Measurements from ENCODE around the gene GLYATL1. TPM values are rescaled to one million over a fixed set of nuclear protein-coding genes. Genes with fewer than 3 reads are reported as not detected.

Gene GLYATL1
- polyA plus RNA-seq, 2 of the 4 experiments (the other 2 are of a cell fraction): 0.10 TPM; not detected in 1

- TF ChIP-seq KDM1A (IDR thresholded peaks at IDR 0.05; ENCODE audit: low read depth) (no peak), RFX5 (IDR thresholded peaks at IDR 0.05) (no peak), JUN (IDR thresholded peaks at IDR 0.05) (no peak), TP53 (CRISPR knock-in tag; IDR thresholded peaks at IDR 0.05) (no peak), HOXB5 (CRISPR knock-in tag; IDR thresholded peaks at IDR 0.05) (no peak), ZC3H11A (IDR thresholded peaks at IDR 0.05) (no peak), CHD2 (IDR thresholded peaks at IDR 0.05; ENCODE audit: low read length, partially characterized antibody) (no peak), NR3C1 (IDR thresholded peaks at IDR 0.05) (no peak), RAD21 (conservative IDR thresholded peaks at IDR 0.05 in 1 of 2, IDR thresholded peaks at IDR 0.05 in 1 of 2) (no peak), HOXB13 (CRISPR knock-in tag; IDR thresholded peaks at IDR 0.05; ENCODE audit: low read depth) (no peak), E2F6 (IDR thresholded peaks at IDR 0.05; ENCODE audit: borderline replicate concordance, low read depth) (no peak), HOXA7 (CRISPR knock-in tag; IDR thresholded peaks at IDR 0.05) (no peak), MAFK (IDR thresholded peaks at IDR 0.05; ENCODE audit: partially characterized antibody) (no peak), POLR2A (IDR thresholded peaks at IDR 0.05; ENCODE audit: low read length) (no peak), EP300 (IDR thresholded peaks at IDR 0.05) (no peak), NFE2L2 (conservative IDR thresholded peaks at IDR 0.05; ENCODE audit: low read length) (no peak), CEBPB (IDR thresholded peaks at IDR 0.05) (no peak), SREBF2 (IDR thresholded peaks at IDR 0.05) (no peak), REST (IDR thresholded peaks at IDR 0.05) (no peak)
- ChIA-PET POLR2A (no interaction called here), CTCF (no interaction called here)
- FAIRE-seq: no peak
- no peak for DNase-seq (ENCODE audit: low read depth in 1 of 2, low spot score in 1 of 2)
- H3K4me2 ChIP-seq: no peak overlapping the region
- H3K9me3 ChIP-seq: no peaks in the 10 kb centered on the region
- no peak overlapping the region for H3K4me3 ChIP-seq
- no peaks in the 10 kb centered on the region for H3K4me1 ChIP-seq
- WGBS (ENCODE audit: missing lambda C conversion rate): 0% methylated on average over 2 of the region's 2 CpGs
- no peak for ATAC-seq
- no peak overlapping the region for H3K27ac ChIP-seq
These were observed 39.9 kb downstream of the GLYATL1 start for GRCh38 chr11:58979222-58979621.

- ATAC-seq (no peak), FAIRE-seq (no peak), DNase-seq (ENCODE audit: low read depth in 1 of 2, low spot score in 1 of 2) (no peak)
- no peak overlapping the region for H3K27ac ChIP-seq
- no peak overlapping the region for H3K4me2 ChIP-seq
- no peak overlapping the region for H3K4me3 ChIP-seq
- ChIA-PET CTCF (no interaction called here), POLR2A (no interaction called here)
- no peaks in the 10 kb centered on the region for H3K9me3 ChIP-seq
- H3K4me1 ChIP-seq: no peaks in the 10 kb centered on the region
- TF ChIP-seq CEBPB (IDR thresholded peaks at IDR 0.05): no peak
- no peak for TF ChIP-seq GATA3 (IDR thresholded peaks at IDR 0.05; ENCODE audit: borderline replicate concordance)
- TF ChIP-seq NPAS2 (CRISPR knock-in tag; IDR thresholded peaks at IDR 0.05; ENCODE audit: borderline replicate concordance): no peak
- no peak for TF ChIP-seq CBX8 (IDR thresholded peaks at IDR 0.05)
- TF ChIP-seq ZSCAN20 (CRISPR knock-in tag; IDR thresholded peaks at IDR 0.05): no peak
- TF ChIP-seq RNF2 (IDR thresholded peaks at IDR 0.05; ENCODE audit: borderline replicate concordance, low read depth): no peak
- TF ChIP-seq HOXB13 (CRISPR knock-in tag; IDR thresholded peaks at IDR 0.05; ENCODE audit: low read depth): no peak
- no peak for TF ChIP-seq CBX2 (IDR thresholded peaks at IDR 0.05; ENCODE audit: borderline replicate concordance, low read depth)
- TF ChIP-seq PHF8 (IDR thresholded peaks at IDR 0.05; ENCODE audit: borderline replicate concordance, low read depth): no peak
- no peak for TF ChIP-seq EHF (CRISPR knock-in tag; IDR thresholded peaks at IDR 0.05)
- no peak for TF ChIP-seq ZNF302 (CRISPR knock-in tag; IDR thresholded peaks at IDR 0.05)
- no peak for TF ChIP-seq HOXB5 (CRISPR knock-in tag; IDR thresholded peaks at IDR 0.05)
- 23% methylated on average over 8 of the region's 8 CpGs for WGBS (ENCODE audit: missing lambda C conversion rate)
These were observed 41.0 kb downstream of the GLYATL1 start for GRCh38 chr11:58980159-58980843.

All from A549 (cell line).